Pons (tissue), 1 donor: ENCODE measurements around the gene AP4M1.

Experiments
- DNase-seq: peaks from one replicate; pipeline ENCODE4 v3.0.0-alpha.2; 2016; ENCODE audit warnings: low spot score

AP4M1 gene

DNA sequence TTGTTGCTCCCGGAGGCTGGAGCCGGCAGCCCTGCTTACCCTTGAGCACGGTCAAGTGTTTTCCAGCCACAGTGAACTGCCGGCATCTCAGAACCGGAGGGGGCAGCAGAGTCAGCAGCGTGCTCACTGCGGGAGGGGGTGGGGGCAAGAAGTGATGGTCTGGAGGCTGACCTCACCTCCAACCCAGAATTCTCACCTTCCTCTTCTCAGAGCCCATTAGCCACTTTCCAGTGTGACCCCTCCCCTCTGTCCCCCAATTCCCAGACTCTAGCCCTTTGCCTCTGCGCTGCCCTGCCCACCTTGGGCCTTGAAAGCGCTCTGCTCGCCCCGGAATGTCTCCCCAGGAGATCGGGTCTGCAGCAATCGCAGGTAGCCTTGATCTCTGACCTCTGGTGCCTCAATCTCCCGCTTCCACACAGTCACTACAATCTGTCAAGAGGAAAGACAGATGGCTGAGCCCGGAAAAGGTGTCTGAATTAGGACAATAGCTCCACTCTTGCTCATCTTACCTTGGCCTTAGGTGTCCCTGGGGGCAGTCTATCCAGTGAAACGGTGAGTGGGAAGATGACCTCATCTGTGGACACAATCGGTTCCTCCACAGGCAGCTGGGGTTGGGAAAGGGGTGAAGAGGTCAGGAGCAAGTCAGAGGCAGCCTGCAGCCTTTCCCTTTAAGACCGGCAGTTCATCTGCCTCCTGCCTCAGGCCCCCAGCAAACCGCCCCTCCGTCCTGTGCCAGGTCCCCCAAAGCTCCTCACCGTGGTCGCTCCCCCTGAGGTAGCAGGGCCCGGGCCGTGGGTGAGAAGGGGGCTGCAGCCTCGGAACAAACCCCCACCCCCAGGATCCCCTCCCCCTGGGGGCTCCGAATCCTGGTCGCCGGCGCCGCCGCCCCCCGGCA is 56.1 kb downstream of the AP4M1 start:
- DNase-seq, result no peak
